ENCODE data around the gene DAGLB. TPM values are rescaled to one million over a fixed set of nuclear protein-coding genes. Genes with fewer than 3 reads are reported as not detected.

DAGLB gene
- total and polyA plus RNA-seq, 2 of the 8 experiments (the other 6 are each of a cell fraction or from before 2014, with no cell fraction given): 27.0 to 39.6 TPM

DNA sequence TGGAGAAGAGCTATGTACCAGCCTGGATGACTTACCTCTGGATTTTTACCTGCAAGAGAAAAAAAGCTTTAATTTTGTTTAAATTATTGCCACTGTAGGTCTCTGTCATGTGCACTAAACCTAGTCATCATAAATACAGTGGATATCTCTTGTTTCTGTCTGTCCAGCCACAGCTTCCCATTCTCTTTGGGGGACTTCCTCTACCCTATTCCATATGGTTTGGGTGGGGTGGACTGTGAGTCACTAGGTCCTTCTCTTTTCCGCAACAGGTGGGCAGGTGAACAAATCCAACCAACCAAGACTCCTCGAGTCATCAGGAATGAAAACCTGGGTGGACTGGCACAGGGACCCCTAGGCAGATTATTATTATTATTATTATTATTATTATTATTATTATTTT, 88.0 kb downstream of the DAGLB start:
- FAIRE-seq (no peak), DNase-seq (ENCODE audit: low read depth in 1 of 2, low spot score in 2 of 2) (no peak)
- Histone ChIP-seq H3K9me3 (ENCODE audit: insufficient read depth in 2 of 2, low read depth in 1 of 2, low read length in 1 of 2) (no peaks in the 10 kb centered on the region), H4K8ac (ENCODE audit: extremely low read depth, insufficient read depth, low read length) (no peak overlapping the region), H2BK20ac (ENCODE audit: low read length) (no peak overlapping the region), H3K14ac (ENCODE audit: insufficient read length) (no peak overlapping the region), H3K23ac (ENCODE audit: insufficient read length) (no peak overlapping the region), H2BK120ac (replicated peaks; ENCODE audit: low read depth, low read length) (no peak overlapping the region), H3K79me2 (ENCODE audit: control insufficient read depth in 1 of 2, insufficient read depth in 2 of 2, low read length in 2 of 2) (no peaks in the 10 kb centered on the region), H2BK12ac (ENCODE audit: low read depth, low read length) (no peak overlapping the region), H3K27me3 (replicated peaks in 1 of 4; ENCODE audit: control insufficient read depth in 3 of 4, extremely low read depth in 1 of 4, insufficient read depth in 3 of 4, low read length in 3 of 4) (no peaks in the 10 kb centered on the region), H3K4me1 (replicated peaks in 1 of 4; ENCODE audit: control insufficient read depth in 3 of 4, insufficient read depth in 4 of 4, low read length in 3 of 4) (no peaks in the 10 kb centered on the region), H3K9ac (replicated peaks in 1 of 4; ENCODE audit: extremely low read depth in 1 of 4, low read depth in 3 of 4, low read length in 3 of 4) (no peak overlapping the region), H3K4me2 (ENCODE audit: insufficient read depth in 1 of 2, low read depth in 2 of 2, low read length in 2 of 2) (no peak overlapping the region), H3K27ac (ENCODE audit: low read depth, low read length) (no peak overlapping the region), H3K56ac (replicated peaks; ENCODE audit: insufficient read length, low read depth, low read length) (no peak overlapping the region), H3K4me3 (ENCODE audit: extremely low read depth in 1 of 4, insufficient read depth in 2 of 4, low read depth in 3 of 4, low read length in 4 of 4) (no peak overlapping the region), H3K4ac (replicated peaks; ENCODE audit: insufficient read length, low read depth, low read length) (no peak overlapping the region), H3K79me1 (ENCODE audit: low read depth, low read length) (no peaks in the 10 kb centered on the region), H2BK5ac (ENCODE audit: low read depth, low read length) (no peak overlapping the region), H3K18ac (ENCODE audit: extremely low read depth, low read length) (no peak overlapping the region), H4K5ac (ENCODE audit: insufficient read length, low read depth, low read length) (no peak overlapping the region), H4K20me1 (replicated peaks in 1 of 2; ENCODE audit: control insufficient read depth in 1 of 2, insufficient read depth in 2 of 2, low read length in 2 of 2) (no peaks in the 10 kb centered on the region), H3K23me2 (ENCODE audit: low read depth, low read length) (no peaks in the 10 kb centered on the region), H3K36me3 (ENCODE audit: control insufficient read depth in 2 of 4, insufficient read depth in 4 of 4, low read length in 3 of 4) (no peaks in the 10 kb centered on the region), H2BK15ac (ENCODE audit: low read length) (no peak overlapping the region), H4K91ac (replicated peaks; ENCODE audit: insufficient read length, low read length) (no peak overlapping the region), H2AFZ (ENCODE audit: low read length) (no peak overlapping the region), H2AK5ac (ENCODE audit: low read depth, low read length) (no peak overlapping the region)
- WGBS, 2 experiments (ENCODE audit: extremely low coverage in 1 of 2, insufficient coverage in 1 of 2, insufficient read length in 1 of 2, insufficient replicate concordance in 2 of 2, low coverage in 1 of 2, low lambda C conversion rate in 2 of 2, missing lambda C conversion rate in 1 of 2): 79% methylated on average over 2 of the region's 2 CpGs; no CpG with 5 or more reads in 1 of the 2 experiments
- TF ChIP-seq RBBP5 (IDR thresholded peaks at IDR 0.05; ENCODE audit: borderline replicate concordance, low read depth, low read length): no peak
- TF ChIP-seq CBX5 (IDR thresholded peaks at IDR 0.05; ENCODE audit: low read depth, low read length): no peak
- TF ChIP-seq CREB1 (IDR thresholded peaks at IDR 0.05): no peak
- no peak for TF ChIP-seq SRF (IDR thresholded peaks at IDR 0.05; ENCODE audit: low read depth, low read length)
- TF ChIP-seq TBP (IDR thresholded peaks at IDR 0.05; ENCODE audit: low read depth, low read length): no peak
- no peak for TF ChIP-seq SIRT6 (IDR thresholded peaks at IDR 0.05; ENCODE audit: low read length)
- no peak for TF ChIP-seq SP4 (IDR thresholded peaks at IDR 0.05; ENCODE audit: low read length)
- TF ChIP-seq, protein P1, sequence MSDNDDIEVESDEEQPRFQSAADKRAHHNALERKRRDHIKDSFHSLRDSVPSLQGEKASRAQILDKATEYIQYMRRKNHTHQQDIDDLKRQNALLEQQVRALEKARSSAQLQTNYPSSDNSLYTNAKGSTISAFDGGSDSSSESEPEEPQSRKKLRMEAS (IDR thresholded peaks at IDR 0.05): no peak
- POLR2A ChIA-PET (ENCODE audit: partially characterized antibody): interaction anchor here (0.8 to 1.1 kb wide), 2 partner anchors 9 to 21 kb away, joined by 3 to 6 read pairs; no protein-coding TSS in a partner anchor
- CTCF ChIA-PET (ENCODE audit: partially characterized antibody): no interaction called here
